Measurements from ENCODE around the gene SMYD2.

SMYD2 gene

GRCh38 chr1:214244841-214245240 lies 36.1 kb upstream of the SMYD2 start:
- no peak for DNase-seq (ENCODE audit: low spot score)
- in situ Hi-C loops (cut with MboI; ENCODE audit: low sequenced_read_pairs, unreplicated experiment), result no loop called here
- TF ChIP-seq CTCF (IDR thresholded peaks at IDR 0.05; ENCODE audit: borderline replicate concordance, control extremely low read depth, extremely low read depth, insufficient read depth, missing control alignments), result no peak

- no peak for TF ChIP-seq CTCF (IDR thresholded peaks at IDR 0.05; ENCODE audit: borderline replicate concordance, control extremely low read depth, extremely low read depth, insufficient read depth, missing control alignments)
- DNase-seq (ENCODE audit: low spot score), result no peak
- in situ Hi-C loops (cut with MboI; ENCODE audit: low sequenced_read_pairs, unreplicated experiment), result no loop called here
Observed at GRCh38 chr1:214247501-214248041, 33.4 kb upstream of the SMYD2 start.

GRCh38 chr1:214248311-214249085 lies 32.5 kb upstream of the SMYD2 start:
- no peak for TF ChIP-seq CTCF (IDR thresholded peaks at IDR 0.05; ENCODE audit: borderline replicate concordance, control extremely low read depth, extremely low read depth, insufficient read depth, missing control alignments)
- in situ Hi-C loops (cut with MboI; ENCODE audit: low sequenced_read_pairs, unreplicated experiment), result no loop called here
- DNase-seq (ENCODE audit: low spot score), result no peak

- in situ Hi-C loops (cut with MboI; ENCODE audit: low sequenced_read_pairs, unreplicated experiment), result no loop called here
- no peak for DNase-seq (ENCODE audit: low spot score)
- TF ChIP-seq CTCF (IDR thresholded peaks at IDR 0.05; ENCODE audit: borderline replicate concordance, control extremely low read depth, extremely low read depth, insufficient read depth, missing control alignments), result no peak
Observed at GRCh38 chr1:214249651-214250050, 31.3 kb upstream of the SMYD2 start.

- no peak for DNase-seq (ENCODE audit: low spot score)
- in situ Hi-C loops (cut with MboI; ENCODE audit: low sequenced_read_pairs, unreplicated experiment), result no loop called here
- no peak for TF ChIP-seq CTCF (IDR thresholded peaks at IDR 0.05; ENCODE audit: borderline replicate concordance, control extremely low read depth, extremely low read depth, insufficient read depth, missing control alignments)
Observed at GRCh38 chr1:214251354-214251753, 29.6 kb upstream of the SMYD2 start.

GRCh38 chr1:214255509-214255908 lies 25.4 kb upstream of the SMYD2 start:
- no peak for DNase-seq (ENCODE audit: low spot score)
- in situ Hi-C loops (cut with MboI; ENCODE audit: low sequenced_read_pairs, unreplicated experiment), result no loop called here
- TF ChIP-seq CTCF (IDR thresholded peaks at IDR 0.05; ENCODE audit: borderline replicate concordance, control extremely low read depth, extremely low read depth, insufficient read depth, missing control alignments), result no peak

Data from GM13976 (cell line).